Mesenchymal stem cell (in vitro differentiated cells and primary cell): ENCODE results near the gene AKAIN1.

Experiments used
- DNase-seq: peaks from one replicate; pipeline ENCODE4 v3.0.0-alpha.2; 2013
- H2AFZ ChIP-seq: one replicate; pipeline ENCODE4 v1.6.1; 2013; ENCODE audit warnings: low read depth, mild to moderate bottlenecking, control low read depth, inconsistent platforms, low read length, moderate library complexity
- H2AK5ac ChIP-seq: 2 replicates; pipeline ENCODE4 v1.6.1; 2013; ENCODE audit warnings: low read length, moderate library complexity, mild to moderate bottlenecking, inconsistent platforms; ENCODE audit not compliant: severe bottlenecking
- H2BK120ac ChIP-seq: one replicate; pipeline ENCODE4 v1.6.1; 2013; ENCODE audit warnings: low read depth, mild to moderate bottlenecking, inconsistent platforms, low read length, moderate library complexity
- H2BK12ac ChIP-seq, 2 experiments: one replicate each; pipeline ENCODE4 v1.6.1; 2013; ENCODE audit warnings: inconsistent platforms in 2 of 2, low read length in 2 of 2, mild to moderate bottlenecking in 2 of 2, moderate library complexity in 2 of 2, control low read depth in 1 of 2
- H2BK15ac ChIP-seq: one replicate; pipeline ENCODE4 v1.6.1; 2013; ENCODE audit warnings: mild to moderate bottlenecking, low read depth, inconsistent platforms; ENCODE audit not compliant: poor library complexity, severe bottlenecking
- H2BK5ac ChIP-seq: 2 replicates; pipeline ENCODE4 v1.6.1; 2013; ENCODE audit warnings: low read depth, mild to moderate bottlenecking, low read length, control low read depth, inconsistent platforms; ENCODE audit not compliant: poor library complexity, severe bottlenecking
- H3K14ac ChIP-seq, 2 experiments: one replicate each; pipeline ENCODE4 v1.6.1; 2013; ENCODE audit warnings: inconsistent platforms in 2 of 2, low read length in 2 of 2, control low read depth in 1 of 2, mild to moderate bottlenecking in 1 of 2, moderate library complexity in 1 of 2
- H3K18ac ChIP-seq, 2 experiments: one replicate each; pipeline ENCODE4 v1.6.1; 2013; ENCODE audit warnings: inconsistent platforms in 2 of 2, low read length in 2 of 2, control low read depth in 1 of 2, low read depth in 1 of 2, mild to moderate bottlenecking in 1 of 2
- H3K23ac ChIP-seq, 2 experiments: one replicate each; pipeline ENCODE4 v1.6.1; 2013; ENCODE audit warnings: inconsistent platforms in 2 of 2, low read length in 2 of 2, mild to moderate bottlenecking in 2 of 2, moderate library complexity in 2 of 2, control low read depth in 1 of 2
- H3K27ac ChIP-seq: 2 replicates; pipeline ENCODE4 v1.5.1; 2013; ENCODE audit warnings: mild to moderate bottlenecking, moderate library complexity, low read length, control low read depth, inconsistent platforms; ENCODE audit not compliant: poor library complexity, severe bottlenecking
- H3K27me3 ChIP-seq, 2 experiments: 2 replicates each; pipeline versions ENCODE4 v1.6.1 to v1.7.0; 2013; ENCODE audit warnings: low read length in 2 of 2, mild to moderate bottlenecking in 2 of 2, moderate library complexity in 2 of 2, control low read depth in 1 of 2, inconsistent platforms in 1 of 2; ENCODE audit not compliant: control insufficient read depth in 1 of 2, insufficient read depth in 1 of 2
- H3K36me3 ChIP-seq, 2 experiments: 2 replicates each; pipeline versions ENCODE4 v1.6.1 to v1.7.0; 2013; ENCODE audit warnings: low read length in 2 of 2, control low read depth in 1 of 2, inconsistent platforms in 1 of 2, low read depth in 1 of 2, mild to moderate bottlenecking in 1 of 2; ENCODE audit not compliant: insufficient read depth in 2 of 2, control insufficient read depth in 1 of 2
- H3K4ac ChIP-seq, 2 experiments: one replicate each; pipeline ENCODE4 v1.6.1; 2013; ENCODE audit warnings: inconsistent platforms in 2 of 2, low read length in 2 of 2, mild to moderate bottlenecking in 2 of 2, moderate library complexity in 2 of 2, control low read depth in 1 of 2, low read depth in 1 of 2
- H3K4me1 ChIP-seq: 2 replicates; pipeline ENCODE4 v1.6.1; 2013; ENCODE audit warnings: low read depth, low read length, control low read depth; ENCODE audit not compliant: control insufficient read depth, insufficient read depth
- H3K4me2 ChIP-seq: 2 replicates; pipeline ENCODE4 v1.6.1; 2013; ENCODE audit warnings: low read length, mild to moderate bottlenecking, inconsistent platforms; ENCODE audit not compliant: poor library complexity, severe bottlenecking
- H3K4me3 ChIP-seq, 2 experiments: 2 replicates each; pipeline versions ENCODE4 v1.5.1 to v1.7.0; 2013; ENCODE audit warnings: low read length in 2 of 2, mild to moderate bottlenecking in 2 of 2, control low read depth in 1 of 2, low read depth in 1 of 2; ENCODE audit not compliant: insufficient read depth in 1 of 2
- H3K79me1 ChIP-seq: replicated peaks from 2 replicates; pipeline ENCODE4 v1.6.1; 2013; ENCODE audit warnings: mild to moderate bottlenecking, control low read depth, low read length, inconsistent platforms; ENCODE audit not compliant: poor library complexity, severe bottlenecking
- H3K9ac ChIP-seq: 2 replicates; pipeline ENCODE4 v1.7.0; 2013; ENCODE audit warnings: mild to moderate bottlenecking, low read length, moderate library complexity
- H3K9me3 ChIP-seq: 2 replicates; pipeline ENCODE4 v1.7.0; 2013; ENCODE audit warnings: mild to moderate bottlenecking, low read length; ENCODE audit not compliant: control insufficient read depth
- H4K8ac ChIP-seq: one replicate; pipeline ENCODE4 v1.6.1; 2013; ENCODE audit warnings: inconsistent platforms, mild to moderate bottlenecking, low read length, moderate library complexity
- H4K91ac ChIP-seq: one replicate; pipeline ENCODE4 v1.6.1; 2013; ENCODE audit warnings: mild to moderate bottlenecking, low read length, inconsistent platforms
- WGBS: methylation state at CpG from one replicate; pipeline ENCODE4 v1.1.7; 2013; ENCODE audit warnings: mixed read lengths; 5-methylcytosine and 5-hydroxymethylcytosine counted together

The AKAIN1 gene

DNA sequence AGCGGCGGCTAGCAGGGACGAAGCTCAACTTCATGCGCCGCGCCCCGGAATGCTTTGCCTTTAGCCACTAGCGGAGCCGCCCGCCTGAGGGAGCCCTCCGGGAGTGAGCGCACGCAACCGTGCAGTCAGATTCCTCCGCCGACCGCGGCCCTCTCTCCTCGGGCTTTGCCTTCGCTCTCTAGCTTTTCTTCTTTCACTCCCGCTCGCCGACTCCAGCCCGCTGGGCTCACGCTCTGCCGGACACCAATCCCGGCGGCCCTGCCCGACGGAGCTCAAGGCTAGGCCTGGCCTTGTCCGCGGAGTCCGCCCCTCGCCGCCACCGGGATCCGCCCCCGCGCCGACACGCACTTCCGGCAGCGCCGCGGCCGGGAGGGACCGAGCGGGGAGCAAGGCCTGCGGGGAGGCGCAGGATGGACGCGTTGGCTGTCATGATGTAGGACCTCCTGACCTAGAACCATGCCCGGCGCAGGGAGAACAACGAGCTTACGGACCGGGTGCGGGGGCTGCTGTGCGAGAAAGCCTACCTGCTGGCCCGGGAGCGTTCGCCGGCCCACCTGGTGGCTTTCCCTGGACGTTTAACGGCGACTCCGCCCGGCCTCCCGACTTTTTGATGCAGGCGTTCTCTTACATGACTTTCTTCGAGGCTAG, 40.8 kb upstream of the AKAIN1 start:
- peak; percentile 91 for DNase-seq
- Histone ChIP-seq H4K8ac (peak overlapping the region; percentile 100), H3K23ac (peak overlapping the region; percentile 34 to 83), H4K91ac (peak overlapping the region; percentile 100), H2BK12ac (peak overlapping the region in 1 of 2 experiments; percentile 54), H2AK5ac (no peak overlapping the region), H2AFZ (peak overlapping the region; percentile 68), H2BK5ac (peak overlapping the region; percentile 93), H2BK120ac (peak overlapping the region; percentile 99), H3K4me3 (peak overlapping the region; percentile 80 to 86), H3K79me1 (peaks cover 10% of the 10 kb centered on the region), H2BK15ac (peak overlapping the region; percentile 94), H3K27me3 (no peaks in the 10 kb centered on the region), H3K18ac (peak overlapping the region; percentile 97 to 100), H3K14ac (peak overlapping the region in 1 of 2 experiments; percentile 95), H3K27ac (peak overlapping the region; percentile 100), H3K4ac (peak overlapping the region; percentile 93 to 97), H3K36me3 (peaks cover 0 to 30% of the 10 kb centered on the region in 2 experiments), H3K9me3 (no peaks in the 10 kb centered on the region), H3K4me2 (peak overlapping the region; percentile 98), H3K9ac (peak overlapping the region; percentile 97), H3K4me1 (peaks cover 6% of the 10 kb centered on the region)
- WGBS: under 1% methylated on average over 64 of the region's 71 CpGs

- no peaks in the 10 kb centered on the region for H3K9me3 ChIP-seq
- H3K14ac ChIP-seq: no peak overlapping the region
- H4K91ac ChIP-seq: no peak overlapping the region
- H3K4me1 ChIP-seq: peaks cover 6% of the 10 kb centered on the region
- DNase-seq: peak; percentile 44
- H4K8ac ChIP-seq: peak overlapping the region; percentile 100
- peaks cover 10% of the 10 kb centered on the region for H3K79me1 ChIP-seq
- H2BK120ac ChIP-seq: no peak overlapping the region
- H3K4me2 ChIP-seq: peak overlapping the region; percentile 98
- H3K18ac ChIP-seq: peak overlapping the region; percentile 97 to 100
- no peak overlapping the region for H2BK5ac ChIP-seq
- peaks cover 0 to 23% of the 10 kb centered on the region in 2 experiments for H3K36me3 ChIP-seq
- peak overlapping the region; percentile 68 for H2AFZ ChIP-seq
- no peak overlapping the region for H2BK12ac ChIP-seq
- 3% methylated on average over 23 of the region's 23 CpGs for WGBS
- no peak overlapping the region for H2AK5ac ChIP-seq
- peak overlapping the region in 1 of 2 experiments; percentile 43 for H3K4ac ChIP-seq
- no peak overlapping the region for H2BK15ac ChIP-seq
- peak overlapping the region; percentile 100 for H3K27ac ChIP-seq
- peak overlapping the region; percentile 97 for H3K9ac ChIP-seq
- H3K27me3 ChIP-seq: no peaks in the 10 kb centered on the region
- peak overlapping the region; percentile 80 to 86 for H3K4me3 ChIP-seq
- H3K23ac ChIP-seq: peak overlapping the region in 1 of 2 experiments; percentile 10
These were observed 40.1 kb upstream of the AKAIN1 start for GRCh38 chr18:5237083-5237722.

DNA sequence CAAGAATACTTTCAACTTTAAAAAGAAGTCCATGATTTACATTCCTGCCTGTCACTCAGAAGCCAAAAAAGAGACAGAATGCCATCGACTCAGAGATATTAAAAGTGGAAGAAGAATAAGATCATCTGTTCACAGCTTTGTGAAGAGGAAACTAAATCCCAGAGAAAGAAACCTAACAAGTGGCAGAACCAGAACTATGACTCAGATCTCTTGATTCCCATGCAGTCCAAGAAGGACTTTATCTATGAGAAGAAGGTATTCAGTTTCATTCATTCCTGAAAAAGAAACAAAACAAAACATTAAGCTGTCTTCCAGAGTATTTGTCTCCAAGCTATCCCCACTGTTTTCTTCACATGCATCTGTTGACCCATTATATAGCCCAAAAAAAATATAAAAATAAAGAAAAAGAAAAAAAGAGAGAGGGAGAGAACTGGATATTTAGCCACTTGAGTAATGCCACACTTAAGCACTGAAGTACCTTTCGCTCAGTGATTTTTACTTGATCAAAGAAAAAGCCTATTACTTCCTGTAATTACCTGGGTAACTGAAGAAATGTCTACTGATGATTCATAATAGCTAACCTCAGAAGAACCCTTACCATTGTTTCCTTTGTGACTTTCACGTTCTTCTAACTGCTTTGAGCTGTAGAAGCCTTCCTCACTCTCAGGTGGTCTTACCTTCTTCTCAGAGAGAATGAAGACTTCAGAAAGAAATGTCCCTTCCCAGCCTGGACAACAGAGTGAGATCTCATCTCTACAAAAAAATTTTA, 17.7 kb upstream of the AKAIN1 start:
- no peak overlapping the region for H3K27ac ChIP-seq
- WGBS: 52% methylated on average over 2 of the region's 3 CpGs

More for the DNA sequence above, 17.7 kb upstream of the AKAIN1 start:
- H3K14ac ChIP-seq: no peak overlapping the region
- no peak overlapping the region for H3K9ac ChIP-seq
- no peak overlapping the region for H3K18ac ChIP-seq
- no peak overlapping the region for H2AFZ ChIP-seq
- H2BK120ac ChIP-seq: no peak overlapping the region
- no peak overlapping the region for H3K4ac ChIP-seq
- H3K27me3 ChIP-seq: peaks cover 0 to 3% of the 10 kb centered on the region in 2 experiments
- no peak overlapping the region for H2BK12ac ChIP-seq
- H4K8ac ChIP-seq: no peak overlapping the region
- no peaks in the 10 kb centered on the region for H3K4me1 ChIP-seq
- H3K9me3 ChIP-seq: no peaks in the 10 kb centered on the region
- no peak overlapping the region for H2BK15ac ChIP-seq
- no peaks in the 10 kb centered on the region for H3K79me1 ChIP-seq
- H3K23ac ChIP-seq: no peak overlapping the region
- H2BK5ac ChIP-seq: no peak overlapping the region
- H2AK5ac ChIP-seq: no peak overlapping the region
- no peaks in the 10 kb centered on the region for H3K36me3 ChIP-seq
- no peak overlapping the region for H3K4me3 ChIP-seq
- no peak overlapping the region for H4K91ac ChIP-seq
- H3K4me2 ChIP-seq: no peak overlapping the region
- DNase-seq: no peak
